GM12873 (cell line): ENCODE measurements around the gene BRMS1.

ENCODE experiments used
- CTCF ChIP-seq: IDR thresholded peaks from 2 replicates; pipeline ENCODE4 v1.5.1; 2012; ENCODE audit warnings: low read depth, mild to moderate bottlenecking, moderate library complexity, low read length, control low read depth; ENCODE audit not compliant: insufficient read depth; ENCODE audit errors: missing control alignments

Gene BRMS1

GRCh38 chr11:66329165-66329673 is 15.7 kb downstream of the BRMS1 start:
- no peak for TF ChIP-seq CTCF

- peak; percentile 94 for TF ChIP-seq CTCF
Measured at GRCh38 chr11:66328302-66329144, 16.4 kb downstream of the BRMS1 start.

- TF ChIP-seq CTCF = no peak
Measured at GRCh38 chr11:66328031-66328301, 16.9 kb downstream of the BRMS1 start.

GRCh38 chr11:66327171-66328030 is 17.5 kb downstream of the BRMS1 start:
- TF ChIP-seq CTCF = no peak

- TF ChIP-seq CTCF = no peak
Measured at GRCh38 chr11:66326261-66327111, 18.4 kb downstream of the BRMS1 start.

- no peak for TF ChIP-seq CTCF
Measured at GRCh38 chr11:66325263-66325671, 19.6 kb downstream of the BRMS1 start.
